Measurements from ENCODE around the gene VWA2. TPM values are rescaled to one million over a fixed set of nuclear protein-coding genes. Genes with fewer than 3 reads are reported as not detected.

The VWA2 gene
- total and polyA plus RNA-seq, 12 donors, result 0.01 to 0.09 TPM; not detected in 10

DNA sequence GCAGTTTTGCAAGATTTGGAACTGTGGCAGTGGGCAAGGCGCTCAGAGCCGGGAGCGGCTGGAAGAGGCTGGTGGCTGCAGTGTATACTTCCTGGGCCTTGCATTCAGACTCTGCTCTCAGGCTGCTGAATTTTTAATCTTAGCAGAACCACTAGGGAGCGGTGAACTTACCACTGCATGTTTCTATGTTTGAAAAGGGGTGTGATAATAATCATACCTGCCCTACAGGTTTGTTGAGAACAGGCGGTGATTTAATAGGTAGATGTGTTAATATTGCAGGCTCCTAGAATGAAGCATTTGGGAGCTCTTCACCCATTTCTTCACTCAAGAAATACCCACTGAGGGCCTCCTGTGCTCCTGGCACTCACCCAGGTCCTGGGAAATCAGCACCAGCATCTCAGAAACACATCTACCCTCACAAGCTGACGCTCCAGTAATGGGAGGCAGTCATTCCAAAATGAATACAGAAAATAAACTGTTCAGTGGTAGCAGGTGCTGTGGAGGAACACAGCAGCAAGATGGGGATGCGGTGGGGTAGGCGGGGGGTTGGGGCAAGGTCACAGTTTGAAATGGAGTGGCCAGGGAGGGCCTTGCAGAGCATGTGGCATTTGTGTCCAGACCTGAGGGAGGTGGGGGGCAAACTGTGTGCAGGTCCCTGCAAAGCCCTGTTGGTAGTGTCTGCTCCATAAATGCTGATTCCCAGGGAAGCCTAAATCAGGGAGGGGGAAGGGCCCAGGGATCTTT, 41.0 kb downstream of the VWA2 start:
- DNase-seq (no peak), ATAC-seq (no peak)
- Histone ChIP-seq H3K9me3 (no peaks in the 10 kb centered on the region), H3K27me3 (peaks cover 0 to 3% (median 0%) of the 10 kb centered on the region in 7 donors), H3K36me3 (no peaks in the 10 kb centered on the region), H3K4me3 (no peak overlapping the region), H3K4me1 (peaks cover 0 to 10% (median 0%) of the 10 kb centered on the region in 9 donors), H3K27ac (no peak overlapping the region)
- intact Hi-C loops (cut with DNase I), result no loop called here
- 92 to 93% methylated on average over 8 of the region's 8 CpGs for WGBS, 2 donors
- no peak for TF ChIP-seq CTCF (IDR thresholded peaks at IDR 0.05)

DNA sequence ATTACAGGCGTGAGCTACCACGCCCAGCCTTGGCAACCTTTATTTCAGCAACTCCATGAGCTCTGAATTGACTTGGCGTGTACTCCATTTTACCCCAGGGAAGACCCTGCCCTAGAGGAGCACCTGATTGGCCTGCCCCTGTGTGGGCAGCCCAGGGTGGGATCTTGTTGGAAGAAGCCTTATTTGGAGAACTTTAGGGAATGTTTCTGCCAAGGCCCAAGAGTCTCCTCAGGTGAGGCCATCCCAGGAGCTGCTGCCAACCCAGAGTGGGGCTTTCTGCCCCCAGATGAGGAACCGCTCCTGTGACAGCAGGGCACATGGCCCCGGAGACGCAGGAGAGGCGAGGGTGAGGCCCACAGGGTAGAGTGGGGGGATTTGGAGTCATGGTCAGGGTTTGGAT, 42.0 kb downstream of the VWA2 start:
- H3K4me1 ChIP-seq, result peaks cover 0 to 10% (median 0%) of the 10 kb centered on the region in 9 donors
- DNase-seq (no peak), ATAC-seq (no peak)
- no peak overlapping the region for H3K27ac ChIP-seq
- H3K27me3 ChIP-seq, result peaks cover 0 to 3% (median 0%) of the 10 kb centered on the region in 7 donors
- TF ChIP-seq CTCF (IDR thresholded peaks at IDR 0.05), result no peak
- no peaks in the 10 kb centered on the region for H3K36me3 ChIP-seq
- 74 to 76% methylated on average over 7 of the region's 7 CpGs for WGBS, 2 donors
- H3K9me3 ChIP-seq, result no peaks in the 10 kb centered on the region
- intact Hi-C loops (cut with DNase I), result no loop called here
- H3K4me3 ChIP-seq, result no peak overlapping the region

DNA sequence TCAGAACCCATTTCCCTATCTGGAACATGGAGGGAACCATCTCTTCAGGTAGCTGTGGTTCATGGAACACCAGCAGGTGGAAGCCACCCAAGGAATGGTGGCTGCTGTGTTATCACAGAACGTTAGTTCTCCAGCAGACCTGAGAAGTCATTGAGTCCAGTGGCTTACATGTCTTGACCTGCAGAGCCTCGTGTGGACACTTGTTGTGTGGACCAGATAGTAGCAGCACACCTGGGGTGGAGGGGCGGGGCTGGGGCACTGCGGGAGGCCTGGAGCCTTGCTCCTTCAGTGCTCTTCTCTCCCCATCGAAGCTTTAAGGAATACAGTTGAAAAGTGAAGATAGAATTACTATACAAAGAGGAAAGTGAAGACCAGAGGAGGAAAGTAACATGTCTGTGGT, 42.4 kb downstream of the VWA2 start:
- intact Hi-C loops (cut with DNase I), result no loop called here
- H3K36me3 ChIP-seq, result no peaks in the 10 kb centered on the region
- ATAC-seq (no peak), DNase-seq (no peak)
- no peak for TF ChIP-seq CTCF (IDR thresholded peaks at IDR 0.05)
- 73 to 81% methylated on average over 5 of the region's 5 CpGs for WGBS, 2 donors
- peaks cover 0 to 3% (median 0%) of the 10 kb centered on the region in 7 donors for H3K27me3 ChIP-seq
- H3K27ac ChIP-seq, result no peak overlapping the region
- no peak overlapping the region for H3K4me3 ChIP-seq
- H3K9me3 ChIP-seq, result no peaks in the 10 kb centered on the region
- H3K4me1 ChIP-seq, result peaks cover 0 to 10% (median 0%) of the 10 kb centered on the region in 9 donors

DNA sequence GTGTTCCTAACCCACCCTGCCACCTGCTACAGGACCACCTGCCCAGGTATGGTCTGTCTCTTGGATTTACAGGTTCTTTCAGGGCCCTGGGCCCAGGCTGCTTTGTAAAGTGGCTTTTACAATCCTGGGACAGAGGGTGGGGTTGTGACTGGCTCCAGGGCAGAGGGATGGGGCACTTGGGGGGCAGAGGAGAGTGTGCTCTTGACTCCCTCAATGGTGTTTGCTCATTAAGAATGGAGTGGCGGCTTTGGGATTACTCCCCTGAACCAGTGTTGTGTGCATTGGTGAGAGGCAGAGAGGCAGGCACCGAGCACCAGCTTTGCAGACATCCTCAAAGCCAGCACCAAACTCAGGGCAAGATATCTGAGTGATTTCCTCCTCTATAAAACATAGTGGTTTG, 43.5 kb downstream of the VWA2 start:
- H3K27me3 ChIP-seq, result peaks cover 0 to 3% (median 0%) of the 10 kb centered on the region in 7 donors
- ATAC-seq (no peak), DNase-seq (no peak)
- no peaks in the 10 kb centered on the region for H3K36me3 ChIP-seq
- WGBS, 2 donors, result 94% methylated on average over 2 of the region's 2 CpGs
- peaks cover 0 to 10% (median 0%) of the 10 kb centered on the region in 9 donors for H3K4me1 ChIP-seq
- no peak for TF ChIP-seq CTCF (IDR thresholded peaks at IDR 0.05)
- H3K4me3 ChIP-seq, result no peak overlapping the region
- H3K27ac ChIP-seq, result no peak overlapping the region
- H3K9me3 ChIP-seq, result no peaks in the 10 kb centered on the region
- intact Hi-C loops (cut with DNase I), result no loop called here
